Astrocyte (in vitro differentiated cells and primary cell): ENCODE measurements around the gene ACTA2.

Source experiments
- EZH2 ChIP-seq: IDR thresholded peaks from 2 replicates; pipeline ENCODE4 v1.6.1; 2012; ENCODE audit warnings: mild to moderate bottlenecking, low read length, inconsistent platforms; ENCODE audit not compliant: insufficient read depth
- TF ChIP-seq, protein P1 (sequence below): IDR thresholded peaks from 2 replicates; pipeline ENCODE4 v1.5.1; 2011; ENCODE audit warnings: low read depth, mild to moderate bottlenecking, inconsistent platforms, low read length, moderate library complexity; ENCODE audit not compliant: insufficient read depth

DNA sequence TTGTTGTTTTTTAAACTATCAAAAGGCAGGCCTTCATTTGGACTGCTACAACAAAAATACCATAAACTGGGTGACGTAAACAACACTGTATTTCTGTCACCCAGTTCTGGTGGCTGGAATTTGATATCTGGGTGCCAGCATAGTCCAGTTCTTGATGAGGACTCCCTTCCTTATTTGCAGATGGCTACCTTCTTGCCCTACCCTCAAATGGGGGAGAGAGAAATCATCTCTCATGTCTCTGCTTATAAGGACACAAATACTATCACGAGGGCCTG lies 25.2 kb downstream of the ACTA2 start:
- TF ChIP-seq, protein P1, sequence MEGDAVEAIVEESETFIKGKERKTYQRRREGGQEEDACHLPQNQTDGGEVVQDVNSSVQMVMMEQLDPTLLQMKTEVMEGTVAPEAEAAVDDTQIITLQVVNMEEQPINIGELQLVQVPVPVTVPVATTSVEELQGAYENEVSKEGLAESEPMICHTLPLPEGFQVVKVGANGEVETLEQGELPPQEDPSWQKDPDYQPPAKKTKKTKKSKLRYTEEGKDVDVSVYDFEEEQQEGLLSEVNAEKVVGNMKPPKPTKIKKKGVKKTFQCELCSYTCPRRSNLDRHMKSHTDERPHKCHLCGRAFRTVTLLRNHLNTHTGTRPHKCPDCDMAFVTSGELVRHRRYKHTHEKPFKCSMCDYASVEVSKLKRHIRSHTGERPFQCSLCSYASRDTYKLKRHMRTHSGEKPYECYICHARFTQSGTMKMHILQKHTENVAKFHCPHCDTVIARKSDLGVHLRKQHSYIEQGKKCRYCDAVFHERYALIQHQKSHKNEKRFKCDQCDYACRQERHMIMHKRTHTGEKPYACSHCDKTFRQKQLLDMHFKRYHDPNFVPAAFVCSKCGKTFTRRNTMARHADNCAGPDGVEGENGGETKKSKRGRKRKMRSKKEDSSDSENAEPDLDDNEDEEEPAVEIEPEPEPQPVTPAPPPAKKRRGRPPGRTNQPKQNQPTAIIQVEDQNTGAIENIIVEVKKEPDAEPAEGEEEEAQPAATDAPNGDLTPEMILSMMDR = no peak
- no peak for TF ChIP-seq EZH2
